NCI-H82 (cell line): ENCODE results near the gene TSPAN12.

Experiments used
- DNase-seq: peaks from one replicate; lab custom pipeline; 2025; lab: John Stamatoyannopoulos, UW

The TSPAN12 gene

DNA sequence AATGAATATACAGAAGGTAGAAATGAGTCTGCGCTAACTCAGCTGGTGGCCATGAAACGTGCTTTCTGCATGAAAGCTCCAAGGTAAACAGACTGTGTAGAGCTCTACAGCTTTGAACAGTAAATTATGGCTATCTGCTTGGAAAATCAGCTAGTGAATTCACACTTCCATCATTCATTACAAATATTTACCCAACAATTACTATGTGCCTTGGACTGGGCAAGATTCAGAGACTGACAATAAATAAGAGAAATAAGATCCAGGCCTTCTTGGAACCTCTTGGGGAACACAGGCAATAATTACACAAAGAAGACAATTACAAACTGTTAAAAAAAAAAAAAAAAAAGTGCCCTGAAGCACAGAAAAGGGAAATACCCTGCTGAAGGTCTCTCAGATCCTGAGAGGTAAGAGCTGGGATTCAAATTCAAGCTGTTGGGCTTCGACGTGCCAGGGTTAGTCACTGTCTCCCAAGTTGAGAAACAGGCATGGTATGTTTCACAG, 15.8 kb downstream of the TSPAN12 start:
- no peak for DNase-seq

DNA sequence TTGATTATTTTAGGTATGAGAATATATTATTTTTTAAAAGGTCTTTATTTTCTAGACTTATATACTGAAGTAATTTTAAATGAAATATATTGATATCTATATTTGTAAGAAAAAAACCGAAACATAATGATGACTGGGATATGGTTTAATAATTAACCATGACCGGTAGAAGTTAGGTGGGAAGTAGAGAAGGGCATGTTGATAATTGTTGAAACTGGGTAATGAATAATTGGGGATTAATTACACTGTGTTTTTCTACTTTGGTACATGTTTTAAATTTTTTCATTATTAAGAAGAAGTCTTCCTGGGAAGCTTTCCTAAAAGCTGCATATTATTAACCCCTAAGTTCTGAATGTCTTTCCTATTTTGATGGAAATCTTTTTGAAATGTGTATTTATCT, 16.3 kb downstream of the TSPAN12 start:
- DNase-seq = no peak

DNA sequence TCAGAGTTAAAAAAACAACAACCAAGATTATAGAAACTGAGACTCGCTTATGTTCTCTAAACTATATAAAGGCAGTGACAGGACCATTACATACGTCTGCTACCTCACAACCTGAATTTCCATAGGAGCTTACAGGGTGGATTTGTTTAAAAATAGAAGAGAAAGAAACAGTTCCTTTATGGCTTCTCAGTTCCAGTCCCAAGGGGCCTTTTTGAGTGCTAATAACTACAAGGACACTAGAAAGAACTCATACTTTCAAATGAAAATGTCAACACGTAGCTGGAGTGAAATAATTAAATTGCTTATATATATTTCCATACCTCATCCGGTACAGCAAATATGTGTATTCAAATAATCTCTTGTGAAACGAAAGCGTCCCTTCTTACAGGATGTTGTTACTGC, 19.7 kb downstream of the TSPAN12 start:
- DNase-seq = no peak

DNA sequence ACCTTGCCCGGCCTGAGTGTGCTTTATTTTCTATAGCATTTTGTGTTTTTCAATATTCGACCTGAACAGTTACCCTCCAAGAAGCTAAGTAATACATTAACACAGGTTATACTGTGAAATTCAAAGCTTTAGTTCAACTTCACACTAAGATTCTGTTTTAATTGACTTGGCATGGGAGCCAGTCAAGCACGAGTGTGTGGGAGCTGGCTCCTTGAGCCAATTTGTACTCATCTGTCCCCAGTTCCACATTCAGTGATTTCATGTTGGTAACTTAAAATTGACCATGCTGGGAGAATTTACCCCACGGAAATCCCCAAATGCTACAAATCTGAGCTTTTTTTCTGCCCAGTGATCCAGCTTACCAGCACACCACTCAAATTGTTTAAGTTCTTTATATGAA, 20.3 kb downstream of the TSPAN12 start:
- no peak for DNase-seq

GRCh38 chr7:120836556-120837115, 21.3 kb downstream of the TSPAN12 start:
- no peak for DNase-seq

DNA sequence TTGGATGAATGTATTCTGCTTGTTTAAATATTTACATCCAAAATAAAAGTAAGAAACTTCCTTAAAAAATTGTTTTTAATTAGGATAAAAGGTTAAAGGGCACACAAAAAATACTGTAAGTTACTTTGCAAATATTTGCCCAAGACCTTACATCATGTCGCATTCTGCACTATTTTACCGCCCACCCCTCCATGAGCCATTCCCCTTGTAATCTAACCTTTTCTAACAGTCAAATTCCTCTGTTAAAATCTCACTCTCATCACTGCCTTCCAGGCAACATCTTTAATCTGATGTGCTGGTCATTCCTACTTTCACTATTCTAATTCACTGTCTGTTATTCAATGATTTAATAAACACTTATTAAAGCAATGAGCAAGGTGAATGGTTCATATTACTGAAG, 23.2 kb downstream of the TSPAN12 start:
- DNase-seq = no peak

DNA sequence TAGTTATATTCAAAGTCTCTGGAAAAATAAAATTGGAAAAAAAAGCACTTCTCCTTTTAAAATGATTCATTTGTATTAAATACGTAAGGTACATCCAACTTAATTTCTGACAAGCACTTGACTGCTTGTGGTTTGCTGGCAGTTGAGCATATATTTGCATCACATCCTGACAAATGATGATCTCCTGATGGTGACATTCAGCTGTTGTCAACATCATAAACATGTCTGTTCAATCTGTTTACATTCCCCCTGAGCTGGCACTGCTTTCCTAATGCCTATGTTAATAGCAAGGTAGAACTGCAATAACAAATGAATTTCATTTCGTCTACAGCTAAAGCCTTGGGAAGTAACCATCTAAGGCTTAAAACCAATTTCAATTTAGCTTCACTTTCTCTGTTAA, 24.4 kb downstream of the TSPAN12 start:
- peak; percentile 32 for DNase-seq

- DNase-seq = no peak
Observed at GRCh38 chr7:120832803-120833202, 25.1 kb downstream of the TSPAN12 start.

DNA sequence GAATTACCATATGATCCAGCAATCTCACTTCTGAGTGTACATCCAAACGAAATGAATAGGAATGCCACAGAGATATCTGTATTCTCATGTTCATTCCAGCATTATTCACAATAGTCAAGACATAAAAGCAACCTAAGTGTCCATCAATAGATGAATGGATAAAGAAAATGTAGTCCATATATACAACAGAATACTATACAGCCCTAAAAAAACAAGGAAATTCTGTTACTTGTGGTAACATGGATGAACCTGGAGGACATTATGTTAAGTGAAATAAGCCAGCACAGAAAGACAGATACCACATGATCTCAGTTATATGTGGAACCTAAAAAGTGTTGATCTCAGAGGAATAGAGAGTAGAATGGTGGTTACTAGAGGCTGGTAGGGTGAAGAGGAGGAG, 26.7 kb downstream of the TSPAN12 start:
- DNase-seq = no peak

DNA sequence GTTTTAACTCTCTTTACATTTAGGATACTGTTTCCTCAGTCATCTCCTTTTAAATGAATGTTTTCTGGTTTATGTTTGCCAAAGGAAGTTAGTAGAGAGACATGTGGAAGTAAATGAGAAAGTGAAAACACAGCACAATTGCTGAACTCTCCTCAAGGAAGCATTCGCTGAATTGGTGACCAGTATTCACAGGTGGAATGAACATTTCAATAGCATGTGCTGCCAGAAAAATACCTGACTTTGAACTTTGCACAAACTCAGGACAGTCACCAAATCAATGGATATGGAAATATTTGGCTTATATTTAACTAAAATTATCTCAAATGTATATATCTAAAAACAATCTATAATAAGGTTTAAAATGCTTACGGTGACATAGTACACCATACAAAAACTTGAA, 28.5 kb downstream of the TSPAN12 start:
- no peak for DNase-seq

DNA sequence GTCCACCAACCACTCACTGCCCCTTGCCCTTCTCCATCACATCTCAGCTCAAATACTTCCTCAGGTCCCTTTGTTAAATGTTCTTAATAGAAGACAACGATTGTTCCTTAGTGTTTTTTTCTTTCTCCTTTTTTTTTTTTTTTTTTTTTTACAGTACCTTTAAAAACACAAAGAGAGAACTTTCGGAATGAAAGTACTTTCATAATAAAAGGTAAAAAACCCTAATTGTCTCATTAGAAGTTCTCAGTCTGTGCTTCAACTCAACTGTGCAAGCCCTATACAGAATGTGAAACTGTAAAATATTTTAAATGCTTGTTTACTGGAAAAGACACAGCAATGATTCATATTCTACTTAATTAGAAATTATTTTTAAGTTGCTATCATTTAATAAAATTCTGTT, 29.4 kb downstream of the TSPAN12 start:
- DNase-seq = no peak

DNA sequence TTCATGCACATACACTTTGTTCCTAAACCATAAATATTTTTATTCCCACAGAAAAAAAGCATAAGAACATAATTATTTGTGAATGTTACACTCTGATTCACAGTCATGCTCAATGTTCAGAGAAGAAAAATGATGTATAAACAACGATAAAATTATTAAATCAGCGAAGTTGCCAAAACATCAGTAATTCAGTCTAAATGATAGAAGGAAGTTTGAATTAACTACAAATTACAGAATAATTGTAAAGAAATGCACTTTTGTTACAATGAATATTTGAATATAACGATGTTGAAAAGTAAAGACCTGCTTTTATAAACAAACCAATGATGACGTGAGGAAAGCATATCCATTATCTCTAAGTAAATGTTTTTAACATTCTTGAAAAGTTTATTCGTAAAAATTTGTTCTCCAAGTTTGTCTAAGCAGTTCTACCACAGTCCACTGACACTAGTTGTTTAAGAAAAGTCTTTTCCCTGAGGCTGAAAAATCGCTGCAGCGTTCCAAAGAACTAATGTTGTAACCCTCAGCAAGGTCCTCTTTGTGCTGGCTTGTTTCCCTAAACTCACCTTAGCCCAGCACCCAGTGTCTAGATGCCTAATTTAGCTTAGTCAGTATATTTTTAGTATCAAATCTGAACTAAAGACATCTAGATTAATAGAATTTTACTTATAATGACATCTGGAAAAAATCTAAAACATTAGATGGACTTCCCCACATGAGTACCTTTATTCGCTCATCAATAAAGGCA, 30.4 kb downstream of the TSPAN12 start:
- DNase-seq = no peak

- DNase-seq = no peak
Observed at GRCh38 chr7:120825576-120825975, 32.4 kb downstream of the TSPAN12 start.

- DNase-seq = no peak
Observed at GRCh38 chr7:120825152-120825551, 32.8 kb downstream of the TSPAN12 start.

DNA sequence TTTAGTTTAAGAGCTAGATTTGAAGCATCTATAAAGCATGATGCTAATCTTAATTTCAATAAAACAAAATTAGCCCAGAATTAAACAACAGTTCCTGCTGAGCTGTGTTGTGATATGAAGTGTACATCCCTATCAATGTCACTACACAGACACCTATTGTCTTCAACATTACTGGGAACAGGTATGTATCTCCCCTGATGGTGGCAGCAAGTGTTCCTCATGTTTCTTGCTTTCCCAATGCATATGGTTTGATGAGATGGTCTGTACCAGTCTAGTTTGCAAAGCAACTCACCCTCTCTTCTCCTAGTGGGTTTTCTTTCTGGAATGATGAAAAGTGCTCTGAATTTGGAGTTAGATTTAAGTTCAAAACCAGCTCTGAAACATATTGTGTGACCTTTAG, 38.1 kb downstream of the TSPAN12 start:
- peak; percentile 10 for DNase-seq

DNA sequence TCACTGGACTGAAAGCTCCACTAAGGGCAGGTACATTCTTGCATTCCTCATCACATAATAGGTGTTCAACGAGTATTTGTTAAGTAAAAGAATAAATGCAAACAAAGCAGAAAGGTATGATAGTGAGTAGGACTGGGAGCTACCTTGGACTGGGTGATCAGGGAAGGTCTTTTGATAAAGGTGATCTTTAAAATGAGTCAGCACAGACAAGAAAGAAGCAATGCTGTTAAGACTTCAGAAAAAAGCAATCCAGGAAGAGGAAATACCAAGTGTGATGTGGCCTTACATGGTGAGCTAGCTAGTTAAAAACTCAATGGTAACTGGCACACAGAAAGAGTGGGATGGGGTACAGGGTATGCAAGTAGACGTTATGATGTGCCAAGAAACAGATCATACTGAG, 40.1 kb downstream of the TSPAN12 start:
- no peak for DNase-seq

GRCh38 chr7:120814253-120814939, 43.5 kb downstream of the TSPAN12 start:
- no peak for DNase-seq

- no peak for DNase-seq
Observed at GRCh38 chr7:120813546-120814252, 44.2 kb downstream of the TSPAN12 start.

- no peak for DNase-seq
Observed at GRCh38 chr7:120813089-120813488, 44.9 kb downstream of the TSPAN12 start.

DNA sequence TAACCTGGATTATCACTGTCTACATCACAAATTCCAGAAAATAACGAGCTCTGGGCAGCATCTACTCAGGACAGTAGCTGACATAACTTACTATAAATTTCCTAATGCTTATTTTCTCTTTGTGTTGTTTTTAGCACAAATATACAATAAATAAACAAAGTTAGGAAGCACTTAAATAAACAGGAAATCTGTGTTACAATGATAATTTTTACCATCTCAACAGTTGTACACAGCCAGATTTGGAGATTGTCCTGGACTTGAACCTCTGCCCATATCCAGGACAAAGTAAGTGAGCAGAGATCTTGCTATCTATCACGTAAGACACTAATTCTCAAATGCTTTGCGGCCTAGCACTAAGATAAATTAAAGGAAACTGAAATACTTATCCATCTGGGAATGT, 48.7 kb downstream of the TSPAN12 start:
- no peak for DNase-seq

DNA sequence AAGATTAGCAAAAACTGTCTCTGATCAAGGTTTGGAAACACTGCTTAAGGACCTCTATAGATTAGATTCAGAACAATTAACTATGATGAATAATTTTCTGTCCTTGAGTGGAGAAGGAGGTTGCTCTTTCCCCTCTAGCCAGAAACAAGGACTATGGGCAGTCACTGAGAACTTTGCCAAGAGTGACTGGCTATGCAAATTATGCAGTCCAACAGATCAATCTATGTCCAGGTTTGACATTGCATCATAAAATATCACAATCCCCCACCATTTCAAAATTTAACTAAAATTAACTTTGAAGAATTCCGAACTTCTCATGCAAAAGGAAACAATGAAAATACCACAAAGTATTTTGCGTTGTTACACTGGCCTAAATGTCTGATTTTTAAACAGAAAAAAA, 50.6 kb downstream of the TSPAN12 start:
- DNase-seq = no peak

DNA sequence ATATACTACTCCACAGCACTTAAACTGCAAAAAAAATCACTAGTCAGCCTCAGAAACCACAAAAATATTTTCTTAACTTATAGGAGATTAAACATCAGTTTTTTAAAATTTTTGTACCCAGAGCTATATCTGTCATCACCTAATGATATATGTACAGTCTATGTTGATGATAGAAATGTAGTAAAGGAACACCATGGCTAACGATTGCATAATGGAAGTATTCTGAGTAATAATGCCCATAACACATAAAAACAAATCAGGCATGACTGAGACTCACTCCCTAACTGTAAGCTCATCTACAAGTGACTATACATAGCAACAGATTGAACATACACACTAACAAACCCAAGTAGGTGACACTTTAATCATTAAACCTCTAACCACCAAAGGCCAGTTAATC, 51.3 kb downstream of the TSPAN12 start:
- DNase-seq = no peak
